HG03139 (cell line): ENCODE results near the gene PANK4.

Experiments
- ATAC-seq: cut with Tn5 transposase; IDR thresholded peaks from one replicate; pipeline ENCODE4 v1.9.1; 2021; ENCODE audit not compliant: unreplicated experiment

PANK4 gene

DNA sequence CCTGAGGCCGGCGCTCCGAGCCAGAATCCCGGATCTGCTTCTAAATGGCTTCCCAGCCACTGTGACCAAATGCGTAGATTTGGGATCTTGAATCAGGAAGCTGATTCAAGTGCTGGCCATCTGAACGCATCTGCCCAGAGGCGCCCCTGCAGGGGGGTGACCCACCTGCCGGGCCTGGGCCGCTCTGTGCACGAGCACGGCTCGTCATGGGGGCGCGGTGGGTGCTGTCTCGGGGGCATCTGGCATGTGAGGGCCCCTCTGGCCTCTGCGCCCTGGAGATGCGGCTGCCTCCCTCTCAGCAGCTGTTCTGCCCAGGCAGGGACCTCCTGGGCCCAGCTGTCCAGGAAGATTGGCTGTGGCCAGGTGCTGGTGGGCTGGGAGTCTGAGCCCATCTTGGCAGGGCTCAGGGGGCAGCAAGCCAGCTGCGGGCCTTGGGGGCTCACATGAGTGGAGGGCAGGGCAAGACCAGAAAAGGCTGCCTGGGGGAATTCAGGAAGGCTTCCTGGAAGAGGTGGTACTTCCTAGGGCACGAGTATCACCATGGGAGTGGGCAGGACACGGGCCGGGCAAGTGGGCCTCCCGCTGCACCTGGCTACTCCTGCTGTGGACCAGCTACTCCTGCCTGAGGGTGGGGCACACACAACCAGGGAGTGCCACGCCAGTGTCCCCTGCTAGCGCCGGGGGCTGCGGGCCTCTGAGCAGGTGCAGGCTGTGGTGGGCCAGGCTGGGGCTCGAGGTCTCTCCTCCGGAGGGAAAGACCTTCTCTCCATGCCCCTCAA lies 25.2 kb downstream of the PANK4 start:
- ATAC-seq, result no peak

- ATAC-seq, result no peak
Observed at GRCh38 chr1:2499986-2500596, 26.3 kb downstream of the PANK4 start.

DNA sequence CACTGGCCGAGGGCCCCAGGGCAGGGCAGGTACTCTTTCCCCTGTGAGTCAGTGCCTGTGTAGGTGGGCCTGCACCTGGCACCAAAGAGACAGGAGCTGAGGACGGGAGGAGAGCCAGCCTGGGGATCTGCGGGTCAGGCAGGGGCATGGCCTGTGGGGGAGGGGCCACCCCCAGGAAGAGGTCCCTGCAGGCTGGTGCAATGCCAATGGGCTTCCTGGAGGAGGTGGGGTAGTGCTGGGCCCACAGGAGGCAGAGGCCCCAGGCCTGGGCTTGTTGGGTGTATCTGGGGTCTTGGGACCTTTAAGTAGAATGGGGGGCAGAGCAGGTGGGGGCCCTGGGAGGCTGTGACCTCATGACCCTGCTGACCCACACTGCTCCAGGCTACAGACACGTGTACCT lies 27.1 kb downstream of the PANK4 start:
- ATAC-seq, result no peak

- ATAC-seq, result no peak
Observed at GRCh38 chr1:2498648-2499047, 27.7 kb downstream of the PANK4 start.

DNA sequence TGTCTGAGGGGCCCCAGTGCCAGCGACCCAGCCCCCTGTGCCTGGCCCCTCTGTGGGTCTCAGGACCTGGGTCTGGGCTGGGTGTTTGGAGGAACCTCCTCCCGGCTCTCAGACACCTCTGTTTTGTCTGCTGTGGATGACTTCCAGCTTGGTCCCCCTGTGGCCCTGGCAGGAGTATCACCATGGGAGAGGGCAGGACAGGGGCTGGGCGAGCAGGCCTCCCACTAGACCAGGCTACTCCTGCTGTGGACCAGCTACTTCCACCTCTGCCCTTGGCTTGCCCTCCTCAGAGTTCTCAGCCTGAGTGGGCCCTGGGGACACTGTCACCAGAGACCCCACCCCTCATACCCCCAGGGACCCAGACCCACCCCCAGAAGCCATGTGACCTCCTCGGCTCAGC lies 28.5 kb downstream of the PANK4 start:
- no peak for ATAC-seq

- ATAC-seq, result no peak
Observed at GRCh38 chr1:2496746-2497145, 29.6 kb downstream of the PANK4 start.

- ATAC-seq, result peak; percentile 49
Observed at GRCh38 chr1:2496087-2496622, 30.2 kb downstream of the PANK4 start.

- ATAC-seq, result no peak
Observed at GRCh38 chr1:2495546-2495945, 30.9 kb downstream of the PANK4 start.

DNA sequence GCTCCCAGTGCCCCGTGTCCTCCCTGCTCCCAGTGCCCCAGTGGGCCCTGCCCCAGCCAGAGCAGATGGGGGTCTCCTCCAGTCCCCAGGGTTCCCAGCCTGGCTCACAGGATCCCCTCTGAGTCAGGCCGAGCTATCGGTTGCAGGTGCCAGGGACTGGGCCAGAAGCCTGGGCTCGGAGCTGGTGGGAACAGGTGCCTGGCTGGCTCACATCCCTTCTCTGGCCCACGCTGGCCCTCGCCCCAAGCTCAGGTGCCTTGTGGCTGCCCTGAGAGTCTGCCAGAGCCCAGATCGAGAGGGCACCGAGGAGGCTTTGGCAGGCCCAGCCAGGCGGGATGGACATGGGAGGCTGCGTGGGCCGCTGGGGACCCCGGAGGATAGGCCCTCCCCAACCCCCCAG lies 31.4 kb downstream of the PANK4 start:
- ATAC-seq, result no peak

DNA sequence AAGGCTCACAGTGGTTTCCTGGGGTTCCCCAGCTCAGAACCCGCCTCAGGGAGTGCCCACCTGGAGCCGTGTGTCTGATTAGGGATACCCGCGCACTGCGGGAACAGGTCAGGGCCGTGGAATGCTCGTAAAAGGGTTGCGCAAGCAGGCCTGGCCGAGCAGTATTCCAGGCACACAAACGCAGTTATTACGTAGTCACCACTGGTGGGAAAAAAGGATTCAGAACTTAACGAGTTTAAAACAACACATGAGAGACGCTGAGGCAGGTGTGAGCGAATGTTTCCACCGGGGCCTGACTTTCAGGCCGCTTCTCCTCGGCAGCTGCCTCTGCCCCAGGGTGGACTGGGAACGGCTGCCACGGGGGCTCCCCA lies 32.1 kb downstream of the PANK4 start:
- ATAC-seq, result no peak

GRCh38 chr1:2493691-2494322 lies 32.6 kb downstream of the PANK4 start:
- ATAC-seq, result no peak

- ATAC-seq, result no peak
Observed at GRCh38 chr1:2493218-2493617, 33.2 kb downstream of the PANK4 start.

DNA sequence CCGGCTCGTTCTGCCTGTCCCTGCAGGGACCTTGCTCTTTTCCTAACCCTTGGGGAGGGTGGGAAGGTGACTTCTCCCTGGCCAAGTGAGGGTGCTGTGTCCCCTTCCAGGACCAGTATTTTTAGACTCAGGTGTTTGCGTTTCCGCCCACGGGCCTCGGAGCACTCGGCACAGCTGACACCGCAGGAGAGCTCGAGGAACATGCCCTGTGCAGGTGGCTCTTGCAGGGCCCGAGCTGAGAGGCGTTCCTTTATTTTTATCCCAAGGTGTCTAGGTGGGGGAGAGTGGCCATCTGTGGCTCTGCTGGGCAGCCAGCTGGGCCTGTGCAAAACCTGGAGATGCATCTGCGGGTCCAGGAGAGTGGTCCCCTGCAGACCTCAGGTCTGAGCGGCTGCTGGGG lies 34.3 kb downstream of the PANK4 start:
- ATAC-seq, result no peak

GRCh38 chr1:2489615-2490014 lies 36.8 kb downstream of the PANK4 start:
- ATAC-seq, result no peak

- no peak for ATAC-seq
Observed at GRCh38 chr1:2488688-2489087, 37.7 kb downstream of the PANK4 start.

DNA sequence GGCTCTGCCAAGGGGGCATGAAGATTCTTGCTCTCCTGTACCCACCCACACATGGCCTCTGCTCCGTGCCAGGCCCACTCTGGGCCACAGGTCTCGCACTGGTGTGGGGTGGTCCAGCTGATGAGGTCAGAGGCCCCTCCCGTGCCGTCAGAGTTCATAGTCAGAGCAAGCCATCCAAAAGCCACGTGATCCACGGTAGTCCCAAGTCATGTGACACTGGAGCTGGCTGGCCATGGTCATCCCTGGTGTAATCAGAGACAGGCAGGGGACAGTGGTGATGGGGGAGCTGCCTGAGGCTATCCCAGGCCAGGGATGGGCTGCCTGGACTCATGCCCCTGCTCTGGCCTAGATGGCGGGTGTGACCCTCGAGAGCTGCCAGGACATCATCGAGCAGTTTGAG lies 39.8 kb downstream of the PANK4 start:
- no peak for ATAC-seq

- no peak for ATAC-seq
Observed at GRCh38 chr1:2486041-2486440, 40.4 kb downstream of the PANK4 start.

GRCh38 chr1:2483970-2484369 lies 42.4 kb downstream of the PANK4 start:
- ATAC-seq, result no peak

DNA sequence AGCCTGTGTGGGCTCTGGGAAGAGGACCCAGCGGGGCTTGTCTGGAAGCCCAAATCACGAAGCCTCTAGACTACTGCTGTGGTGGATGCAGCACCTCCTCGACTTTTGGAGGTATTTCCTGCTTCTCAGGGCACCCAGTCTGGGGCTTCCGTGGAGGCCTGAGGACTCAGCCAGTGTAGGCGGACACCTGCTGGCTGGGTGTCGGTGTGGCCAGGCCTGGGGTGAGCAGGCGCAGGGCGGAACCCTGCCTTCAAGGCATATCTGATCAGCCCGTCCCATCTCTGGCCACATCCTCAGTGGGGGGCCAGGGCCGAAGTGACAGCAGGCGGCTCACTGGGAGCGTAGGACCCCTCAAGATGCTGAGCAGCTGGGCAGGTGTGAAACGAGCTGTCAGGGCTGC lies 43.4 kb downstream of the PANK4 start:
- ATAC-seq, result no peak

DNA sequence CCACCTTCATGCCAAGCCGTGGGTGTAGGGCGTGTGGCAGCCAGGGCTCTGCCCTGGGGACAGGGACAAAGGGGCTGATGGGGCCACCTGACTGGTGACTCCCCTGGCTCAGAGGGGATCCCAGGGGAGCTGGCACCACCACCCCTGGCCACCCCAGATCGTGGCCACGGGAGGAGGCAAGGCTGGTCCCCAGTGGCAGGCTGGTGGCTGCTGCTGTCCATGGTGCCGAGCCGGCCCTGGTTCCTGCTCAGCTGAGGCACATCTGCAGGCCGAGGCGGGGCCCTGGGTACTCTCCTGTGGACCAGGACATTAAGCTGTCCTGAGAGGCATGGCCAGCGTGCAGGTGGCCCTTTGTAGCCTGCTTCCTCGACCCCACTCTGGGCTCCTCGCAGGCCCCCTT lies 43.8 kb downstream of the PANK4 start:
- no peak for ATAC-seq

DNA sequence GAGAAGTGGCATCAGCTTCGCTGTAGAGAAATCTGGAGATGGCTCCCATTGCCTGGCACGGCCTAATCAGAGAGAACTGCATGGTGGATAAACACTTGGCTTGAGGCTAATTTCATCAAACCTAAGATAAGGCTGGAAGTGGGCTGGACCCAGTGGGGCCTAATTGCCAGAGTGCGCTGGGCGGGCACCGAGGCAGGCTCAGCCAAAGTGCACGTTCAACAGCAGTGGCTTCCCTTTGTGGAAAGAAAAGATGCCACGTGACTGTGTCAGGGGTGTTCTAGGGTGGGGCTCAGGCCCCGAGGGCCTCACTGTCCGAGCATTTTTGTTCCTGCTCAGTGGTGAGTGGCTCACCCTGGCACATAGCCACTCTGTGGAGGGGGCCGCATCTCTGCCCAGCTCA lies 44.5 kb downstream of the PANK4 start:
- ATAC-seq, result no peak

DNA sequence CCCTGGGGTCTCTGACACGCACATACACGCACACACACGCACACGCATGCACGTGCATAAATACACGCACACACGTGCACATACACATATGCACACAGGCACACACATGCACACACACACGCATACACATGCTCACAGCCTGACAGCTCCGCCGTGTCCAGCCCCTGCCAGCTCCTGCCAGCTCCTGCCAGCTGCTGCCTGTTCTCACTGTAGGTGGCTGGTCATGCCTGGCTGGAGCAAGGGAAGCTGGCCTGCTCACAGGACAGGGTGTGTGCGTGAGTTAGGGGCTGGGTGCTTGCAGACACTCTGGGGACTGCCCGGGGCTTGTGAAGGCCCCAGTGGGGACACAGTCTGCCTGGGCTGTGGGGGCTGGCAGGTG lies 45.4 kb downstream of the PANK4 start:
- ATAC-seq, result no peak
